ENCODE data around the gene RORC.

GRCh38 chr1:151840421-151840820, 8.8 kb upstream of the RORC start:
- TF ChIP-seq CTCF (IDR thresholded peaks at IDR 0.05; ENCODE audit: low read depth, low read length), result no peak
- TF ChIP-seq POLR2A (IDR thresholded peaks at IDR 0.05; ENCODE audit: extremely low read depth, insufficient read length), result no peak
- TF ChIP-seq MYC (IDR thresholded peaks at IDR 0.05; ENCODE audit: low read depth, low read length), result no peak
